IPS-18a (cell line): ENCODE data around the gene OOSP4B.
"Not testable (repeated sequence)": the region's sequence is repeated elsewhere in the genome, so short reads cannot be mapped to it uniquely, and the experiment has no call there.

ENCODE experiments used
- H3K27ac ChIP-seq: one replicate; pipeline ENCODE4 v1.5.1; 2013; ENCODE audit warnings: low read length
- H3K27me3 ChIP-seq: one replicate; pipeline ENCODE4 v1.6.1; 2013; ENCODE audit warnings: mild to moderate bottlenecking, low read length; ENCODE audit not compliant: control insufficient read depth, insufficient read depth
- H3K36me3 ChIP-seq: one replicate; pipeline ENCODE4 v1.6.1; 2013; ENCODE audit warnings: low read depth, low read length; ENCODE audit not compliant: control insufficient read depth
- H3K4me1 ChIP-seq: one replicate; pipeline ENCODE4 v1.6.1; 2013; ENCODE audit warnings: low read depth, low read length; ENCODE audit not compliant: control insufficient read depth
- H3K4me3 ChIP-seq: one replicate; pipeline ENCODE4 v1.5.1; 2013; ENCODE audit warnings: low read length
- H3K9ac ChIP-seq: one replicate; pipeline ENCODE4 v1.6.1; 2013; ENCODE audit warnings: mild to moderate bottlenecking, low read length, moderate library complexity
- H3K9me3 ChIP-seq: one replicate; pipeline ENCODE4 v1.6.1; 2013; ENCODE audit warnings: low read depth, low read length; ENCODE audit not compliant: control insufficient read depth

OOSP4B gene

GRCh38 chr11:60003729-60004128, 13.3 kb upstream of the OOSP4B start:
- H3K36me3 ChIP-seq: no peaks in the 10 kb centered on the region
- H3K27me3 ChIP-seq: no peaks in the 10 kb centered on the region
- no peaks in the 10 kb centered on the region for H3K4me1 ChIP-seq
- no peaks in the 10 kb centered on the region for H3K9me3 ChIP-seq
- H3K9ac ChIP-seq: no peak overlapping the region
- H3K27ac ChIP-seq: no peak overlapping the region
- H3K4me3 ChIP-seq: no peak overlapping the region

GRCh38 chr11:60005360-60005759, 11.6 kb upstream of the OOSP4B start:
- H3K36me3 ChIP-seq: no peaks in the 10 kb centered on the region
- H3K9ac ChIP-seq: no peak overlapping the region
- H3K4me3 ChIP-seq: no peak overlapping the region
- H3K4me1 ChIP-seq: no peaks in the 10 kb centered on the region
- no peaks in the 10 kb centered on the region for H3K9me3 ChIP-seq
- no peaks in the 10 kb centered on the region for H3K27me3 ChIP-seq
- no peak overlapping the region for H3K27ac ChIP-seq

DNA sequence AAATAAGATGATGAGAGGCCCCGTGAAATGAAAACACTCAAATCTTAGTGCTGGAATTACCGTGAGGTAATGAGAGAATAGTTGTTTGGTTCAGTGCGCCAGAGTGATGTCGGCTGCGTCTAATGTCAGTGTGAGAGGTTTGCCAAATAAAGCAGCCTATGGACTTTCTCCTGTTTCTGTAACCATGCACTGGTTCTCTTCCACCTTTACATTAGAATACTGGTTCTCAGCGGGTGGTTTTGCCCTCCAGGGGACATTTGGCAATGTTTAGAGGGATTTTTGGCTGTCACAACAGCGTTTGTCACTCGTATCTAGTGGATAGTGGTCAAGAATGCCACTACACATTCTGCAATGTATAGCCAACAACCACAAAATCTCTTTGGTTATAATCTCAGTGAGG, 1.1 kb downstream of the OOSP4B start:
- H3K27me3 ChIP-seq: no peaks in the 10 kb centered on the region
- H3K27ac ChIP-seq: no peak overlapping the region
- peaks cover 15% of the 10 kb centered on the region for H3K4me1 ChIP-seq
- H3K36me3 ChIP-seq: no peaks in the 10 kb centered on the region
- H3K9me3 ChIP-seq: no peaks in the 10 kb centered on the region
- H3K4me3 ChIP-seq: no peak overlapping the region
- H3K9ac ChIP-seq: no peak overlapping the region

DNA sequence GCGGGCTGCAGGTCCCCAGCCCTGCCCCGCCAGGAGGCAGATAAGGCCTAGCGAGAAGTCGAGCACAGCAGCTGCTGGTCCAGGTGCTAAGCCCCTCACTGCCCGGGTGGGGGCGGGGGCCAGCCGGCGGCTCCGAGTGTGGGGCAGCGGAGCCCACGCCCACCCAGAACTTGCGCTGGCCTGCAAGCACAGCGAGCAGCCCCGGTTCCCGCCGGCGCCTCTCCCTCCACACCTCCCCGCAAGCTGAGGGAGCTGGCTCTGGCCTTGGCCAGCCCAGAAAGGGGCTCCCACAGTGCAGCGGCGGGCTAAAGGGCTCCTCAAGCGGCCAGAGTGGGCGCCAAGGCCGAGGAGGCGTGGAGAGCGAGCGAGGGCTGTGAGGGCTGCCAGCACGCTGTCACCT, 3.4 kb downstream of the OOSP4B start:
- not testable (repeated sequence) for H3K36me3 ChIP-seq, H3K9me3 ChIP-seq, H3K4me3 ChIP-seq, H3K9ac ChIP-seq, H3K27ac ChIP-seq, H3K27me3 ChIP-seq
- peaks cover 15% of the 10 kb centered on the region for H3K4me1 ChIP-seq

DNA sequence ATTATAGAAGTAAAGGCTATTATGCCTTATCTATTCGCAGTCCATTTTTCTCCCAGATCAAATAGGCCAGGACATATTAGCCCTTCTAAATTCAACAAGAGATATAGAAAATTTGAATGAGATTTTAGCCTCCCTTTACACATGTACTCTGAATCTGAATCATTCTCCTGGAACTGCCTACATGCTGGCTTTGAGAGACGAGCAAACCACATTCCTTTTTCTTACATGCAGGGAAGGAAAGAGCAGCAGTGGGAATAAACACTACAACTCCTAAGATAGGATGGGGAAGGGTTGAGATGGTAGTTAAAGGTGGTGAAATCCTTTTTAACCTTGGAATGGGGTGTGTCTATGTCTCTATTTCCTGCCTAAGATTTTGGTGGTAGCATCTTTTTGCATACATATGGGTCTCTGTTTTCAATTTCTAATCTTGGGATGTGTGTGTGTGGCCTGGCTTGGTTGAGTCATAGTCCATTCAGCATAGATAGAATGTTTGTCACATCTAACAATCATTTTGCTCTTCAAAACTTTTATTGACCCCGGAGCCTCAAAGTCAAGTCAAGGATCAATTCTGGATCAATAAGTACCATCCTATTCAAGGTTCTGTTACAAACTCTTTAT, 12.1 kb downstream of the OOSP4B start:
- H3K9ac ChIP-seq: no peak overlapping the region
- H3K4me3 ChIP-seq: no peak overlapping the region
- H3K4me1 ChIP-seq: no peaks in the 10 kb centered on the region
- no peak overlapping the region for H3K27ac ChIP-seq
- no peaks in the 10 kb centered on the region for H3K36me3 ChIP-seq
- H3K27me3 ChIP-seq: no peaks in the 10 kb centered on the region
- no peaks in the 10 kb centered on the region for H3K9me3 ChIP-seq

GRCh38 chr11:60040109-60040508, 23.1 kb downstream of the OOSP4B start, which contains the start of gene OOSP2:
Gene OOSP2, plus strand, starts transcription at chr11:60040409. Its CDS starts 51 bp downstream, at chr11:60040460.
- H3K4me1 ChIP-seq: no peaks in the 10 kb centered on the region
- H3K9me3 ChIP-seq: no peaks in the 10 kb centered on the region
- H3K9ac ChIP-seq: no peak within 1 kb of the TSS
- H3K27me3 ChIP-seq: no peaks in the 10 kb centered on the region
- no peak within 1 kb of the TSS for H3K27ac ChIP-seq
- no peak within 1 kb of the TSS for H3K4me3 ChIP-seq
- no peaks in the 10 kb centered on the region for H3K36me3 ChIP-seq

DNA sequence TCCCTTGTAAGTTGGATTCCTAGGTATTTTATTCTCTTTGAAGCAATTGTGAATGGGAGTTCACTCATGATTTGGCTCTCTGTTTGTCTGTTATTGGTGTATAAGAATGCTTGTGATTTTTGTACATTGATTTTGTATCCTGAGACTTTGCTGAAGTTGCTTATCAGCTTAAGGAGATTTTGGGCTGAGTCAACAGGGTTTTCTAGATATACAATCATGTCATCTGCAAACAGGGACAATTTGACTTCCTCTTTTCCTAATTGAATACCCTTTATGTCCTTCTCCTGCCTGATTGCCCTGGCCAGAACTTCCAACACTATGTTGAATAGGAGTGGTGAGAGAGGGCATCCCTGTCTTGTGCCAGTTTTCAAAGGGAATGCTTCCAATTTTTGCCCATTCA, 33.4 kb downstream of the OOSP4B start:
- H3K36me3 ChIP-seq, H3K27ac ChIP-seq, H3K4me1 ChIP-seq, H3K9ac ChIP-seq, H3K4me3 ChIP-seq, H3K27me3 ChIP-seq, H3K9me3 ChIP-seq: not testable (repeated sequence)

GRCh38 chr11:60050839-60051238, 33.9 kb downstream of the OOSP4B start:
- not testable (repeated sequence) for H3K36me3 ChIP-seq, H3K27ac ChIP-seq, H3K4me3 ChIP-seq, H3K4me1 ChIP-seq, H3K27me3 ChIP-seq, H3K9me3 ChIP-seq, H3K9ac ChIP-seq

- Histone ChIP-seq H3K27ac (no peak within 1 kb of the TSS), H3K4me3 (no peak within 1 kb of the TSS), H3K27me3 (no peaks in the 10 kb centered on the region), H3K4me1 (peaks cover 5% of the 10 kb centered on the region), H3K9ac (no peak within 1 kb of the TSS), H3K36me3 (no peaks in the 10 kb centered on the region), H3K9me3 (no peaks in the 10 kb centered on the region)
These were observed 39.5 kb downstream of the OOSP4B start, which contains the start of gene MS4A3 for GRCh38 chr11:60056349-60056969. Gene MS4A3, plus strand, starts transcription at chr11:60056665. Its CDS starts 4,496 bp downstream, at chr11:60061161.

- H3K27ac ChIP-seq: no peak overlapping the region
- no peaks in the 10 kb centered on the region for H3K9me3 ChIP-seq
- H3K4me1 ChIP-seq: peaks cover 5% of the 10 kb centered on the region
- H3K9ac ChIP-seq: no peak overlapping the region
- no peaks in the 10 kb centered on the region for H3K36me3 ChIP-seq
- H3K4me3 ChIP-seq: no peak overlapping the region
- no peaks in the 10 kb centered on the region for H3K27me3 ChIP-seq
These were observed 42.1 kb downstream of the OOSP4B start for GRCh38 chr11:60059052-60059451.

DNA sequence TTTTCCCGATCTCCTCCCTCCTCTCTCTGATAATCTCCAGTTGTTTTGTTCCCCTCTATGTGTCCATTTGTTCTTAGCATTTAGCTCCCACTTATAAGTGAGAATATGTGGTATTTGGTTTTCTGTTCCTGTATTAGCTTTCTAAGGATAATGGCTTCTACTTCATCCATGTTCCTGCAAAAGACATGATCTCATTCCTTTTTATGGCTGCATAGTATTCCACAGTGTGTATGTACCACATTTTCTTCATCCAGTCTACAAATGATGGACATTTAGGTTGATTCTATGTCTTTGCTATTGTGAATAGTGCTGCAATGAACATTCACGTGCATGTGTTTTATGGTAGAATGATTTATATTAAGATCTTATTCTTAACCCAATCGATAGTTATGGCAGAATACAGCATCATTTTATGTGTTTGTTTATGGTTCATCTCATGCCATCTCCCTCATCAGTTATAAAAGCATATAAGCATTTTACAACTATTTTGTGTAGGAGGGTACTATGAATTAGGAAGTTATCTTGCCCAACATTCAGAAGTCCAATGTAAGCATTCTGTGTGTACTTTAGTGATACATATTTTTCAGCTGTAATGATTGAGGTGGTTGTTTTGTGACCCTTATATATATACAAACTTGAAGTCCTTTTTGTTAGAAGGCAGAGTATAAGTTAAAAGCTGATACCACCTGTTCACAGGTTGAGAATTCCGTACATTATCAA, 42.7 kb downstream of the OOSP4B start:
- Histone ChIP-seq H3K9me3 (no peaks in the 10 kb centered on the region), H3K36me3 (no peaks in the 10 kb centered on the region), H3K27ac (no peak overlapping the region), H3K27me3 (no peaks in the 10 kb centered on the region), H3K4me3 (no peak overlapping the region), H3K4me1 (peaks cover 5% of the 10 kb centered on the region), H3K9ac (no peak overlapping the region)

- Histone ChIP-seq H3K9ac (no peak overlapping the region), H3K4me3 (no peak overlapping the region), H3K4me1 (no peaks in the 10 kb centered on the region), H3K27me3 (no peaks in the 10 kb centered on the region), H3K27ac (no peak overlapping the region), H3K9me3 (no peaks in the 10 kb centered on the region), H3K36me3 (no peaks in the 10 kb centered on the region)
These were observed 47.1 kb downstream of the OOSP4B start for GRCh38 chr11:60064111-60064510.
